ENCODE results near the gene HLA-A. TPM values are rescaled to one million over a fixed set of nuclear protein-coding genes. Genes with fewer than 3 reads are reported as not detected.

HLA-A gene
- total RNA-seq, 4 donors from 2014 or later: 194 to 1,522 (median 473) TPM

DNA sequence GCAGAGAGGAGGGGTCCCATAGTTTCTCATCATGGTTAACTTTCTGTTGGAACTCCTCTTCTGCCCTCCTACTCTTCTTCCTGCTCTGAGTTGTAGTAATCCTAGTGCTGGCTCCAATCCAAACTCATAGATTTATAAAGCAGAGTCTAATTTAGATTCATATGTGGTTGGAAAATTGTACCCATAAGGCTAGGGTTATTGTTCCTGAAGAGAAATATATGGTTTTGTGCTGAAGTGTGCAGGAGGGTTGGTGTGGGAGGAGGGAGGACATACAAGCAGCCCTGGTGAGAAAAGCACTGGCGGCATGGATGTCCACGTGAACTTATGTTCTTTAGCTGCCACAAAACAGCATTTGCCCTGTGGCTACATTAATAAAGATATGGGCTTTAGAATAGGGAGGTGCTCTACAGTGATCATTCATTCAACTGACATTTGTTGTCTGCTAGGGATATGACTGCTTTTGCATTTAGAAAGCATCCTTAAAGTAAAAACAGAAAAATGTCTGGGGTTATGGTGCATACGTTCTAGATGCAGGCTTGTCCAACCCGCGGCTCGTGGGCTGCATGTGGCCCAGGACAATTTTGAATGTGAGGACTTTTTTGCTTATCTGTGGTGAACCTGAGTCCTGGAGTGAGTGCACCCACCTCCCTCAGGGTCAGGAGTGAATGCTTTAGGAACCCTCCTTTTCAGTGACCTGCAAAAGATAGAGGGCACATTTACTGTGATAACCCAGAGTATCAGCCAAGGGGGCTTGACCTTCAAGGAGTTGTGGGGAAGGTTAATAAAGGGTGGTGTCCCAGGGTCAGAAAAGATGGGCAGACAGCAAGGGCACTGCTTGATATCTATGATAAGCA is 4.1 kb downstream of the HLA-A start:
- TF ChIP-seq, protein P1, sequence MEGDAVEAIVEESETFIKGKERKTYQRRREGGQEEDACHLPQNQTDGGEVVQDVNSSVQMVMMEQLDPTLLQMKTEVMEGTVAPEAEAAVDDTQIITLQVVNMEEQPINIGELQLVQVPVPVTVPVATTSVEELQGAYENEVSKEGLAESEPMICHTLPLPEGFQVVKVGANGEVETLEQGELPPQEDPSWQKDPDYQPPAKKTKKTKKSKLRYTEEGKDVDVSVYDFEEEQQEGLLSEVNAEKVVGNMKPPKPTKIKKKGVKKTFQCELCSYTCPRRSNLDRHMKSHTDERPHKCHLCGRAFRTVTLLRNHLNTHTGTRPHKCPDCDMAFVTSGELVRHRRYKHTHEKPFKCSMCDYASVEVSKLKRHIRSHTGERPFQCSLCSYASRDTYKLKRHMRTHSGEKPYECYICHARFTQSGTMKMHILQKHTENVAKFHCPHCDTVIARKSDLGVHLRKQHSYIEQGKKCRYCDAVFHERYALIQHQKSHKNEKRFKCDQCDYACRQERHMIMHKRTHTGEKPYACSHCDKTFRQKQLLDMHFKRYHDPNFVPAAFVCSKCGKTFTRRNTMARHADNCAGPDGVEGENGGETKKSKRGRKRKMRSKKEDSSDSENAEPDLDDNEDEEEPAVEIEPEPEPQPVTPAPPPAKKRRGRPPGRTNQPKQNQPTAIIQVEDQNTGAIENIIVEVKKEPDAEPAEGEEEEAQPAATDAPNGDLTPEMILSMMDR (IDR thresholded peaks at IDR 0.05; ENCODE audit: low read depth): no peak

GRCh38 chr6:29947077-29947980 is 5.0 kb downstream of the HLA-A start:
- TF ChIP-seq, protein P1 (IDR thresholded peaks at IDR 0.05; ENCODE audit: low read depth): no peak

DNA sequence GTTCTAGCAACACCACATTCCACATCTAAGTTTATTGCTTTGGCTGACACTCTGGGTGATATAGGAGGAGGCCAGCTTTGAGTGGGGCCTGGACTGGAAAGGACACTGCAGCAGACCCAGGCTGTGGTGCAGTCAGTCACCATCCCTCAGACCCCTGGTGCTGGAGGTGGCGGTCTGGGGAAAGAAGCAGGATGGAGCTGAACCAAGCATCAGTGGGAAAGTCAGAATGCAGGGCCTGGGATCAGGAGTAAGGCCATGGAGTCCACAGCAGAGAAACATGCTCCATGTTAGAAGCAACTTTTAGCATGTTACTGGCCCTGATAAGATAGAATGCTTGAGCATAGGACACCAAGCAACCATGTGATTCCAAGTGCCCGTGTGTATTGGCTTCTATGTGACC is 5.9 kb downstream of the HLA-A start:
- TF ChIP-seq, protein P1 (IDR thresholded peaks at IDR 0.05; ENCODE audit: low read depth): no peak

DNA sequence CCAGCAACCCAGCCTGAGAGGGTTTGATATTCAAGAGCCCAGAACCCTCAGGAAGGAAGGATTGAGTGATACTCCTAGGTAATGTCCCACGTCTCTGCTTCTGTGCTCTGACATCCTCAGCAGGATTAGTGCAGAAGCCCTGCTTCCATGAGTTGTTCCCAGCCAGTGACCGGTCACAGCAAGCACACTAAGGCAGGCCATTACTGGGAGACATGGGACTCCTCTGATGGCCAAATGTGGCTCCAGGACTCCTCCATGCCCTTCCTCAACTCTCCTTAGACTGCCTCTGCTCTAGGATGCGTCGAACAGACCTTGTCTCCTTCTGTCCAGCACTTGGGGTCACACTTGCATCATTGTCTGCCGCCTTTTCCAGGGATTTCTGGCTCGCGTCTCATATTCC is 7.6 kb downstream of the HLA-A start:
- TF ChIP-seq, protein P1 (IDR thresholded peaks at IDR 0.05; ENCODE audit: low read depth): no peak

- TF ChIP-seq, protein P1 (IDR thresholded peaks at IDR 0.05; ENCODE audit: low read depth): no peak
Observed at GRCh38 chr6:29951882-29952281, 9.6 kb downstream of the HLA-A start.

- TF ChIP-seq, protein P1 (IDR thresholded peaks at IDR 0.05; ENCODE audit: low read depth): no peak
Observed at GRCh38 chr6:29953001-29953441, 10.7 kb downstream of the HLA-A start.

GRCh38 chr6:29953686-29954085 is 11.4 kb downstream of the HLA-A start:
- TF ChIP-seq, protein P1 (IDR thresholded peaks at IDR 0.05; ENCODE audit: low read depth): no peak

Measured in subcutaneous adipose tissue (tissue), 4 donors.